ENCODE results near the gene TMIGD2. TPM values are rescaled to one million over a fixed set of nuclear protein-coding genes. Genes with fewer than 3 reads are reported as not detected.

Gene TMIGD2
- total and polyA plus RNA-seq, 2 experiments from 2014 or later = not detected

- Histone ChIP-seq H3K4me3 (no peak overlapping the region), H3K9me2 (replicated peaks; ENCODE audit: insufficient read depth) (no peaks in the 10 kb centered on the region), H3K36me3 (replicated peaks; ENCODE audit: insufficient read depth, low read depth) (no peaks in the 10 kb centered on the region), H3K27me3 (no peaks in the 10 kb centered on the region), H3K79me2 (no peaks in the 10 kb centered on the region), H2AFZ (no peak overlapping the region), H3K4me1 (ENCODE audit: insufficient read depth) (no peaks in the 10 kb centered on the region), H3K9me3 (ENCODE audit: low read depth) (no peaks in the 10 kb centered on the region), H3K4me2 (no peak overlapping the region), H3K27ac (no peak overlapping the region), H4K20me1 (ENCODE audit: insufficient read depth, poor library complexity, severe bottlenecking) (no peaks in the 10 kb centered on the region)
- WGBS (ENCODE audit: low lambda C conversion rate, missing lambda C conversion rate) = 93% methylated on average over 16 of the region's 16 CpGs
- no peak for TF ChIP-seq CTCF (IDR thresholded peaks at IDR 0.05; ENCODE audit: poor library complexity)
- no peak for TF ChIP-seq EZH2phosphoT487 (IDR thresholded peaks at IDR 0.05; ENCODE audit: low read depth, severe bottlenecking, unreplicated experiment)
- TF ChIP-seq EZH2 (IDR thresholded peaks at IDR 0.05; ENCODE audit: borderline replicate concordance) = no peak
- no peak for DNase-seq (ENCODE audit: low spot score)
Measured at GRCh38 chr19:4305659-4306058, 3.5 kb upstream of the TMIGD2 start.

- Histone ChIP-seq H3K27me3 (no peaks in the 10 kb centered on the region), H3K79me2 (no peaks in the 10 kb centered on the region), H4K20me1 (ENCODE audit: insufficient read depth, poor library complexity, severe bottlenecking) (no peaks in the 10 kb centered on the region), H3K4me2 (no peak overlapping the region), H2AFZ (no peak overlapping the region), H3K4me1 (ENCODE audit: insufficient read depth) (no peaks in the 10 kb centered on the region), H3K27ac (no peak overlapping the region), H3K36me3 (replicated peaks; ENCODE audit: insufficient read depth, low read depth) (no peaks in the 10 kb centered on the region), H3K9me3 (ENCODE audit: low read depth) (no peaks in the 10 kb centered on the region), H3K4me3 (no peak overlapping the region), H3K9me2 (replicated peaks; ENCODE audit: insufficient read depth) (no peaks in the 10 kb centered on the region)
- TF ChIP-seq EZH2phosphoT487 (IDR thresholded peaks at IDR 0.05; ENCODE audit: low read depth, severe bottlenecking, unreplicated experiment) = no peak
- no peak for TF ChIP-seq EZH2 (IDR thresholded peaks at IDR 0.05; ENCODE audit: borderline replicate concordance)
- no peak for TF ChIP-seq CTCF (IDR thresholded peaks at IDR 0.05; ENCODE audit: poor library complexity)
- WGBS (ENCODE audit: low lambda C conversion rate, missing lambda C conversion rate) = 79% methylated on average over 7 of the region's 7 CpGs
- DNase-seq (ENCODE audit: low spot score) = no peak
Measured at GRCh38 chr19:4305257-4305612, 3.0 kb upstream of the TMIGD2 start.

GRCh38 chr19:4304538-4305256, 2.5 kb upstream of the TMIGD2 start, which contains the start of gene FSD1:
FSD1 (plus strand) TSS chr19:4304598; CDS start chr19:4304747, 149 bp downstream.
- H3K4me2 ChIP-seq = peak within 1 kb of the TSS; percentile 79
- no peak within 1 kb of the TSS for H3K27ac ChIP-seq
- H3K9me3 ChIP-seq (ENCODE audit: low read depth) = no peaks in the 10 kb centered on the region
- no peaks in the 10 kb centered on the region for H3K27me3 ChIP-seq
- H3K4me1 ChIP-seq (ENCODE audit: insufficient read depth) = no peaks in the 10 kb centered on the region
- H3K79me2 ChIP-seq = no peaks in the 10 kb centered on the region
- H4K20me1 ChIP-seq (ENCODE audit: insufficient read depth, poor library complexity, severe bottlenecking) = no peaks in the 10 kb centered on the region
- peak within 1 kb of the TSS; percentile 63 for H2AFZ ChIP-seq
- no peak within 1 kb of the TSS for H3K4me3 ChIP-seq
- H3K36me3 ChIP-seq (replicated peaks; ENCODE audit: insufficient read depth, low read depth) = no peaks in the 10 kb centered on the region
- peak; percentile 71 for DNase-seq (ENCODE audit: low spot score)
- WGBS (ENCODE audit: low lambda C conversion rate, missing lambda C conversion rate) = 9% methylated on average over 20 of the region's 63 CpGs
- TF ChIP-seq EZH2 (IDR thresholded peaks at IDR 0.05; ENCODE audit: borderline replicate concordance) (no peak), CTCF (IDR thresholded peaks at IDR 0.05; ENCODE audit: poor library complexity) (no peak), EZH2phosphoT487 (IDR thresholded peaks at IDR 0.05; ENCODE audit: low read depth, severe bottlenecking, unreplicated experiment) (no peak)
- H3K9me2 ChIP-seq (replicated peaks; ENCODE audit: insufficient read depth) = no peaks in the 10 kb centered on the region
